Hematopoietic multipotent progenitor cell (in vitro differentiated cells): Measurements from ENCODE around the gene CGRRF1. TPM values are rescaled to one million over a fixed set of nuclear protein-coding genes. Genes with fewer than 3 reads are reported as not detected.

Source experiments
- DNase-seq, 3 donors: peaks; one replicate each; pipeline ENCODE4 v3.0.0-alpha.2; 2011 to 2015; ENCODE audit warnings: low read depth in 2 of 3, low spot score in 2 of 3
- total RNA-seq: library from RNA; depleted of rRNA; stranded (reverse); fragments of >200 nt; gene quantifications from one replicate; pipeline ENCODE4 v1.2.3, GENCODE V29; 2012

The CGRRF1 gene
- total RNA-seq, 1 donor = 7.3 TPM

GRCh38 chr14:54489318-54489683 lies 20.4 kb upstream of the CGRRF1 start:
- DNase-seq = no peak

- DNase-seq = no peak
These were observed 19.8 kb upstream of the CGRRF1 start for GRCh38 chr14:54489731-54490444.

GRCh38 chr14:54490445-54491175 lies 19.1 kb upstream of the CGRRF1 start:
- peak in 1 of 3 donors; percentile 64 for DNase-seq

- no peak for DNase-seq
These were observed 16.4 kb upstream of the CGRRF1 start for GRCh38 chr14:54493293-54493692.

GRCh38 chr14:54497224-54497623 lies 12.5 kb upstream of the CGRRF1 start:
- DNase-seq = no peak

GRCh38 chr14:54498095-54498531 lies 11.6 kb upstream of the CGRRF1 start:
- DNase-seq = no peak

- no peak for DNase-seq
These were observed 11.1 kb upstream of the CGRRF1 start for GRCh38 chr14:54498579-54498978.

- no peak for DNase-seq
These were observed 9.0 kb upstream of the CGRRF1 start for GRCh38 chr14:54500744-54501143.

GRCh38 chr14:54501480-54501879 lies 8.2 kb upstream of the CGRRF1 start:
- no peak for DNase-seq

- DNase-seq = peak in 1 of 3 donors; percentile 26
These were observed 7.1 kb upstream of the CGRRF1 start for GRCh38 chr14:54502602-54503001.

GRCh38 chr14:54503486-54503885 lies 6.2 kb upstream of the CGRRF1 start:
- DNase-seq = peak in 1 of 3 donors; percentile 26

- no peak for DNase-seq
These were observed 2.7 kb downstream of the CGRRF1 start for GRCh38 chr14:54512393-54512792.

GRCh38 chr14:54515670-54516069 lies 6.0 kb downstream of the CGRRF1 start:
- DNase-seq = no peak

GRCh38 chr14:54516709-54517108 lies 7.0 kb downstream of the CGRRF1 start:
- DNase-seq = no peak

- DNase-seq = no peak
These were observed 14.7 kb downstream of the CGRRF1 start for GRCh38 chr14:54524410-54524809.

- DNase-seq = no peak
These were observed 19.3 kb downstream of the CGRRF1 start for GRCh38 chr14:54528973-54529372.

GRCh38 chr14:54529811-54530210 lies 20.1 kb downstream of the CGRRF1 start:
- peak in 2 of 3 donors; percentile 10 to 15 for DNase-seq

- no peak for DNase-seq
These were observed 22.7 kb downstream of the CGRRF1 start for GRCh38 chr14:54532111-54533012.

- DNase-seq = no peak
These were observed 23.4 kb downstream of the CGRRF1 start for GRCh38 chr14:54533100-54533499.

GRCh38 chr14:54535126-54535525 lies 25.4 kb downstream of the CGRRF1 start:
- DNase-seq = no peak

GRCh38 chr14:54535646-54536045 lies 25.9 kb downstream of the CGRRF1 start:
- no peak for DNase-seq
